GM21381 (cell line): ENCODE data around the gene TSC22D2.
"Not testable (repeated sequence)": the region's sequence is repeated elsewhere in the genome, so short reads cannot be mapped to it uniquely, and the experiment has no call there.

Experiments
- ATAC-seq: cut with Tn5 transposase; IDR thresholded peaks from one replicate; pipeline ENCODE4 v1.9.1; 2021; ENCODE audit warnings: mild to moderate bottlenecking, moderate library complexity; ENCODE audit not compliant: unreplicated experiment

TSC22D2 gene

DNA sequence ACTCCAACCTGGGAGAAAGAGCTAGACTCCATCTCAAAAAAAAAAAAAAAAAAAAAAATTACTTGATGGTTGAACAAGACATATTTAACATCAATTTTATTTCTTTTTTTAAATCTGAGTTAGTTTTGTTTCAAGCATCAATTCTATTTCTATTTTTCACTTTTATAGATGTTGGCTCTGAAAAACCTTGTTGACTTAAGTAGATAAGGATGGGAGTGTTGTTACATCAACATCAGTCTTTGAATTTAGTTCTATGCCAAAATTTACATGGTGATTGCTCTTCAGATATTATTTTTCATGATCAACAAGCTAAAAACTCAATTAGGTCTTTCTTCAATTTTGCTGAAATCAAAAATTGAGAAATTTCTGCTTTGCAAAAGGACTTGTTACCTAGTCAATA lies 71.3 kb downstream of the TSC22D2 start:
- ATAC-seq: no peak

DNA sequence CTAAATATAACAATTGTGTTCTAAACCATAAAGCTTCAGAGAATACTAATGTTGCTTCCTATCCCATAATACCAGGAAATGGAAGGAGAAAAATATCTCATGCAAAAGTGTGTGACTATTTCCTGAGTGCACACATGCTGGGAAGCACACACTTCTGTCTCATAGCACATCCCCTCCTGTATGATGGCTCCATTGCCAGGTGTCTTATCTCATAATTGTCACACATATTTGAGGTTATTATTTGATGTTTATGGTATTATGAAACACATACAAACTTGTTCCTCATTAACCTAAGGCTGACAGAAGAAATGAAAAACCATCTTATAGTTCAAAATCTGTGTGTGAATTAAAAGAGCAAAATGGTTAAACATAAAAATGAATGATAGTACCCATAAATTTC lies 72.8 kb downstream of the TSC22D2 start:
- no peak for ATAC-seq

DNA sequence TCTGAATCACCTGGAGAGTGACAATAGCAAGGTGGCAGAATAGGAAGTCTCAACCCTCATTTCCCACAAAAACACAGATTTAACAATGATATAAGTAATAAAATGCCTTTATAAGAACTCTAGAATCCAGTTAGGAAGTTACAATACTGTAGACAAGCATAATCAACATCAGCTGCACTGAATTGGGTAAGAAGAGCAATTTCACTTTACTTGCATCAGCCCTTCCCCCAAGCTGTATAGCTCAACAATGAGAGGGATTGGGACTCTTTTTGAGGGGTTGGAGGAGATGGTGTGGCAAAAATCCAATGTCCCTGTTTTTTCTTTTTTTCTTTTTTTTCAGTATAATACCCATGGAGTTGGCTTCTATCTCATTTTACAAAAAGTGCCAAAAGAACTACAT lies 75.1 kb downstream of the TSC22D2 start:
- ATAC-seq: no peak

DNA sequence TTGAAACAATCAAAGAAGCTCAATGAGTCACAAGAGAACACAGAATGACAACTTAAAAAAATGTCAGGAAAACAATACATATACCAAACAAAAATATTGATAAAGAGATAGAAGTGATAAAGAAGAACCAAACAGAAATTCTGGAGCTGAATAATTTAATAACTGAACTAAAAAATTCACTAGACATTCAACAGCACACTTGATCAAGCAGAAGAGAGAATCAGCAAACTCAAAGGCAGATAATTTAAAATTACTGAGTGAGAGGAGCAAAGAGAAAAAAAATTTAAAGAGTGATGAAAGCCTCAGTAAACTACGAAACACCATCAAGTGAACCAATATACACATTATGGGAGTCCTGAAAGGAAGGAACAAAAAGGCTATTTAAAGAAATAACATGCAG lies 76.3 kb downstream of the TSC22D2 start:
- ATAC-seq: no peak

DNA sequence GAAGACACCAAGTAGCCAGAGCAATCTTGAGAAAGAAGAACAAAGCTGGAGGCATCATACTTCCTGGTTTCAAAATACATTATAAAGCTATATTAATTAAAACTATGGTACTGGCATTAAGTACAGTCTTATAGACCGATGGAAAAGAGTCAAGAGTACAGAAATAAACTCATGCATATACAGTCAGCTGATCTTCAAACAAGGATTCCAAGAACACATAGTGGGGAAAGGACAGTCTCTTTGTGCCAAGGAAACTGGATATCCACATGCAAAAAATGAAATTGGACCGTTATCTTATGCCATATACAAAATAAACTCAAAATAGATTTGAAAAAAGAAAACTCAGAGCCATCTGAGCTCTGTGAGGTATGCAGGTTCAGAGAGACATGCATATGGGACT lies 80.8 kb downstream of the TSC22D2 start:
- no peak for ATAC-seq

DNA sequence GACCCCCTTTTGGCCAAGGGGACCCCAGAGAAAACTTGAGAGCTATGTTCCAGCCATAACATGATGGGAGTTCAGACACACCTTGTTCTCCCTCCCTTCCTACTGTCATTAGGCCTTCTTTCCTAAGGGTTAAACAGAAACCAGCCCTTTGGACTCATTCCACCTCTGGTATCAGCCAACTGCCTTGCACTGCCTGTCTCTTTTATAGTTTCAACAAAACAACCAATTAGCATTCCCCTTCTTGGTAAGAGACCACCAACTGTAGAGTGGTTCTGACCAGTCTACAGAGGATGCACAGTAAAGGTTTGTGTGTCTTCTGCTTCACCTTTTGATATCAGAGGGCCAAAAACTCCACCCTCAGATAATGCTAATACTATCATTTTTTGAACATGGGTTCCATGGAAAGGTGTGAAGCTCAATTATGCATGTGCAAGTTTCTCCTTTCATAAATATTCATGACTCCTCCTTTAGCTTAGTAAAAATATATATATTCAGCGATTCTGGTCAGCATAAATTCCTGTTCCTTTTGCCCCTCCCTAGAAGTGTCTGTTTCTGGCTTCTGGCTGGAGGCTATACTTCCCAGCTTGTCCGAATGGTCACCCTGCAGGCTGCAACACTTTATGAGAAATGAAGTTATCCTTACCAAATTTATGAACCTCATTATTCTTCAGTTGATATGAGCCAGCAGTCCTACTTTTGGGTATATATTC lies 82.3 kb downstream of the TSC22D2 start:
- no peak for ATAC-seq

DNA sequence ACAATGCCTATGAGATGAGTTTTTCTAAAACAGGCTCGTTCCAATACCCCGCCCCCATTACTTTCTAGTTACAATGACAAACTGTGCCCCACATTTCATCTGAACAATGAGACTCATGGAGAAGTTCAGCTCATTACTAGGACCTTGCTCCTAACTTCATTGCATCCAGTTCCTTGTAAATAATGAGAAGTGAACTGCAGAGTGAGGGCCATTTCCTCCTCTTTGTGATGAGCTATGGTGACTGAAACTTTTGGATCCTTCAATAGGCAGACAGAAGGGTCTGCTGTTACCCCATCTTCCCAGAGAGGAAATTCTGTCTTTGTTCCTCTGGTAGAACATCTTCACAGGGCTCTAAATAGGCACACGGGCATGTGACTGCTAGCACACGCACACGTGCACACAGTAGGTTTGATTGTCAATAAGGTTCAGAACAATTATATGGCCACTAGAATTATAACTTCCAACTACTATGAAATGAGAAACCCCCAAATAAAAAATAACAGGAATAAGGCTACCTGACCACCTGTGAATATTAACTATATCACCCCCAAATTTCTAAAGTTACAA lies 86.4 kb downstream of the TSC22D2 start:
- ATAC-seq: no peak

DNA sequence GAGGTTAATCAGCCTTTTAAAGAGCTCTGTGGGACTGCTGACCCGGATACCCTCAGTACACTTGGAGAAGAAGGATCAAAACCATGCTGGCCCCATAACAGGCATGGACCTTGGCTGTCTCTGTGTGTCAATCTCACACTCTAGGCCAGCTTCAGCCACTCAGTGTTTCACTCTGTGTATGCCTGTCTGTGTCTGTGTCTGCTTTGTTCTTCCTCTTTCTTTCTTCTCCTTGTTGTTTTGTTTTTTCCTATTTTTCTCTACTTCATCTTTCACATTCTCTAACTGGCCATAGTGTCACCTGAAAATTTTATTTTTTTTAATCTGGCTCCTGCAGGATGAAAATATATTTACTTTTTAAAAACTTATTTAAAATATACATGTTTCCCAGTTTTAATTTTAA lies 87.1 kb downstream of the TSC22D2 start:
- ATAC-seq: no peak

DNA sequence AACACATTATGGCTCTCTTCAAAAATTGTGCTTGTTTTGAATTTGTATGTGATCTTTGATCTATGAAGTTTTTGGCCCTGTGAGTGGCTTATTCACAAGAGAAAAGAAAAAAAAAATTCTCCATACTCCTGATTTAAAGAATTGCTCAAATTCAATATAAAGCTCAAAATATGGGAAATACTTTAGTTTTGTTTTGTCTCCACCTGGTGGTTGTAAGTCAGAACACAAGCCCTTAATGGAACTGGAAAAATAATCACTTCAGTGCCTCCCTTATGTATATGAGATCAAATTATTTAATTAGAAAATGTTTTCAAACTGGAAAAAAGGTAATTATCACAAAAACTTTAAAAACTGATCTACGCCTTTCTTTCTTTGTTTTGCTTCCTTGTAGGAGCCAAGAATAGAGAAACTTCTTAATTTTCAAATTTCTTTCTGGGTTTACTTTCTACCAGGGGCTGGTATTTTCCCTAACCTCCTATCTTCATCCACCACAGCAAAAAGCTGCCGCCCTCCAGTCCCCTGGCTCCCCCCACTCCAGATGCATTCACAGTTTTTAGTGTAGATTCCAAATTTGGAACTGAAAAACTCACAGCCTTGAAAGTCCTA lies 87.6 kb downstream of the TSC22D2 start:
- ATAC-seq: no peak

DNA sequence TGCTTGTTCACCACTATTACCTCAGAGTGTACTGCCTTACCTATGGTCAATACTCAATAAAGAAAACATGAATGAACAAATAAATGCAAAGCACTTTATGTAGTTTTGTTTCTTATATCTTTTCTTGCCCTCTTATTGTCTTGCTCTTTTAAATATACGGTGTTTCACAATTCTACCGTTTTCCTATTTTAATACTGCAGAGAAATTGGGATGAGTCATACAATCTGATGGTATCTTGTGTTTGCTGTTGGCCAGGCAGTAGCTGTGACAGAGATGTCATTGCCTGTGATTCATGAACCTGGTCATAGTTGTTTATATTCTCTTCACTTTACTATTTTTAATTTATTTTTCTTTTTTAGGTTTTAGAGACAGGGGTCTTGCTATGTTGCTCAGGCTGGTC lies 89.9 kb downstream of the TSC22D2 start:
- ATAC-seq: no peak

DNA sequence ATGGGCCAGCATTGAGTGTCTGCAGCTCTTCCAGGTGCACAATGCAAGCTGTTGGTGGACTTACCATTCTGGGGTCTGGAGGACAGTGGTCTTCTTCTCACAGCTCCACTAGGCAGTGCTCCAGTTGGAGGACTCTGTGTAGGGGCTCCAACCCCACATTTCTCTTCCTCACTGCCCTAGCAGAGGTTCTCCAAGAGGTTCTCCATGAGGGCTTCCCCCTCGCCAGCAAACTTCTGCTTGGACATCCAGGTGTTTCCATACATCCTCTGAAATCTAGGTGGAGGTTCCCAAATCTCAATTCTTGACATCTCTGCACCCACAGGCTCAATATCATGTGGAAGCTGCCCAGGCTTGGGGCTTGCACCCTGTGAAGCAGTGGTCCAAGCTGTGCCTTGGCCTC lies 92.9 kb downstream of the TSC22D2 start:
- ATAC-seq: not testable (repeated sequence)

DNA sequence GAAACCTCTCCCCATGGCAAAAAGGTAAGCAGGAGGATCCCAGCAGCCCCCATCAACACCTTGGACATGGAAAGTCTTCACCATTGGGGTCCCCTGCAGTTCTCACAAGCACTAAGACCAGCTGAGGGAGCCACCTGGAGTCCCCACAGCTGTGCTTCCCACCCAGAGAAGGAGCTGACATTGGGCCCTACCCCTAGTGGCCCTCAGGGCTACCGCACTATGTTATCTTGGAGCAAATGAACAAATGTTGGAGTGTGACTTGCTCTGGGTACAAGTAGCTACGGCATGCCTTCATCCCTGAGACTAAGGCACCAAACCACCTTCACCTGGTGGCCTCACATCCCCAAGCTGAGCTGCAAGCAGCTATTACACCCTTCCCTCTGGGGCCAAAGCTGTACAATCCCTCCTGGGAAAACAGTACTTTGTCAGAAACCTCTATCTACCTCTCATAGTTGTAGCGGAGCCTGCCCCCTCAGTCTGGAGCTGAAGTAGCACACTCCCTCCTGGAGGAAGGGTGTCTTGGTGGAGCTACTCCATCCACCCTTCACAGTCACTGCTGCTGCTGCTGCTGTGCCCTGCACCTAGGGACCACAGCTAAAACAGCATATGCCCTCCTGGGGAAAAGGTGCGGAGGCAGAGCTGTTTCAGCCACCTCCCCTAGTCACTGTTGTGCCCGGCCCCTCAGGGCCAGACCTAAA lies 95.5 kb downstream of the TSC22D2 start:
- no peak for ATAC-seq

DNA sequence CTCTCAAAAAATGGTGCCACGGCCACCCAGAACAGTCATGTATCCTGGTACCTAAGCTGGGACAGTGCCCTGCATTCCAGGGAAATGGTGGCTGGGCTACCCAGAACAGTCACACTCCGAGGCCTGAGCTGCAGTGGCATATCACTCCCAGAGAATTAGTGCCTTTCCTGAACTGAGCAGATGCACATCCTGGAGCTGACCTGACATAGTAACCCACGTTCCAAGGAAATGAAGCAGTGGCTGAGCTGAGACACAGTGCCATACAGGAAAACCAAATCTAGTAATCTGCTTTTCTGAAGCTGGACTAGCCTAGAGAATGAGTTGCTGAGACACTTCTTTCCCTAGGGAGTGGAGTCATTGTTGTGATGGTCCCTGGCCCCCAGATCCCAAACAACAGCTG lies 96.4 kb downstream of the TSC22D2 start:
- no peak for ATAC-seq

DNA sequence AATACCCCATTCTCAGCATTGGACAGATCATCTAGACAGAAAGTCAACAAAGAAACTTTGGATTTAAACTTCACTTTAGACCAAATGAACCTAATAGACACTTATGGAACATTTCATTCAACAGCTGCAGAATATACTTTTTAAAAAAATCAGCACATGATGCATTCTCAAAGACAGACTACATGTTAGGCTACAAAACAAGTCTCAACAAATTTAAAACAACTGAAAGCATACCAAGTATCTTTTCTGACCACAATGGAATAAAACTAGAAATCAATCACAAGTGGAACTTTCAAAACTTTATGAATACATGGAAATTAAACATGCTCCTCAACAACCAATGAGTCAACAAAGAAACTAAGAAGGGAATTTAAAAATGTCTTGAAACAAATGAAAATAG lies 100.3 kb downstream of the TSC22D2 start:
- ATAC-seq: no peak

DNA sequence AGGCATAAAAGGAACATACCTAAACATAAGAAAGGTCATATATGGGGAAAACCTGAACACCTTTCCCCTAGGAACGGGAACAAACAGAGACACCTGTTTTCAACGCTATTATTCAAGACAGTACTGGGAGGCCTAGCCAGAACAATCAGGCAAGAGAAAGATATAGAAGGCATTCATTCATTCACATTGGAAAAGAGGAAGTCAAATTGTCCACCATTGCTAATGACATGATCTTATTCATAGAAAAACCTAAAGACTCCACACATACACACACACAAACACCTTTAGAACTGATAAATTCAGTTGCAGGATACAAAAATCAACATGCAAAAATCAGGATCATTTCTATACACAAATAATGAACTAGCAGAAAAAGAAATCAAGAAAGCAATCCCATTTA lies 101.7 kb downstream of the TSC22D2 start:
- ATAC-seq: no peak

DNA sequence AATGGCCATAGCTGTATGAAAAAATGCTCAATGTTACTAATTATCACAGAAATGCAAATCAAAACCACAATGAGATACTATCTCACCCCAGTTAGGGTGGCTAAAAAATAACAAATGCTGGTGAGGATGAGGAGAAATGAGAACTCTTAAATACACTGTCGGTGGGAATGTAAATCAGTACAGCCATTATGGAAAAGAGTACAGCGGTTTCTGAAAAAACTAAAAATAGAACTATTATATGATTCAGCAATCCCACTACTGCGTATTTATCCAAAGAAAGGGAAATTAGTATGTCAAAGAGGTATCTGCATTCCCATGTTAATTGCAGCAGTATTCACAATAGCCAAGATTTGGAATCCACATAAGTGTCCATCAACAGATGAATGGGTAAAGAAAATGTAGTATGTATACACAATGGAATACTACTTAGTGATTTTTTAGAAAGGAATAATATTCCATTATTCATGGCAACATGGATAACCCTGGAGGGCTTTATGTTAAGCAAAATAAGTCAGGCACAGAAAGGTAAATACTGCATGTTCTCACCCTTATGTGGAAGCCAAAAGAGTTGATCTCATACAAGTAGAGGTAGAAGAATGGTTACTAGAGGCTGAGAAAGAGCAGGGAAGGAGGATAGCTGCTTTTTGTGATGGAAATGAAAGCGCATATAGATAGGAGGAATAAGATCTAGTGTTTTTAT lies 103.2 kb downstream of the TSC22D2 start:
- ATAC-seq: no peak

DNA sequence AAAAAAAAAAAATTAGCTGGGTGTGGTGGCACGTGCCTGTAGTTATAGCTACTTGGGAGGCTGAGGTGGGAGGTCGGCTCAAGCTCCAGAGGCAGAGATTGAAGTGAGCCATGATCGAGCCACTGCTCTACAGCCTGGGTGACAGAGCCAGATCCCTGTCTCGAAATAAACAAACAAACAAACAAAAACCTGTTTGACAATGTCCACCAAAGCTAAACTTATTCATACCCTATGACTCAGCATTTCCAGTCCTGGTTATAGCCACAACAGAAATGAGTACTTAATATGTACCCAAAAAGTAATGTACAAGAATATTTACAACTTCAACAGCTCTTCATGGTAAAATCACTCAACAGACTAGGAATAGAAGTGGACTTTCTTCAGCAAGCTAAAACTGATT lies 107.1 kb downstream of the TSC22D2 start:
- ATAC-seq: no peak
